Neural crest cell (in vitro differentiated cells): ENCODE data around the gene TENM3. TPM values are rescaled to one million over a fixed set of nuclear protein-coding genes. Genes with fewer than 3 reads are reported as not detected.
A peak's percentile ranks its signal among the peaks of the same experiment; 100 is the strongest.

Experiments used
- DNase-seq: peaks from one replicate; pipeline ENCODE4 v3.0.0; 2021; ENCODE audit warnings: low read depth, mixed read lengths, low spot score
- H3K27ac Mint-ChIP-seq: one replicate; pipeline ENCODE4 v1.8.0; 2021; ENCODE audit warnings: mild to moderate bottlenecking, mixed read lengths; ENCODE audit not compliant: unreplicated experiment
- H3K27me3 Mint-ChIP-seq: 2 replicates; pipeline ENCODE4 v1.8.0; 2021; ENCODE audit warnings: low read depth, mild to moderate bottlenecking, mixed read lengths
- H3K36me3 Mint-ChIP-seq: 2 replicates; pipeline ENCODE4 v1.8.0; 2021; ENCODE audit warnings: low read depth, mild to moderate bottlenecking, mixed read lengths
- H3K4me1 Mint-ChIP-seq: 2 replicates; pipeline ENCODE4 v1.8.0; 2021; ENCODE audit warnings: mixed read lengths
- H3K4me3 Mint-ChIP-seq: one replicate; pipeline ENCODE4 v1.8.0; 2021; ENCODE audit warnings: mild to moderate bottlenecking, mixed read lengths
- H3K9me3 Mint-ChIP-seq: 2 replicates; pipeline ENCODE4 v1.8.0; 2021; ENCODE audit warnings: mixed read lengths
- total RNA-seq: library from RNA; stranded (reverse); gene quantifications from 2 replicates; pipeline ENCODE4 v1.2.1, GENCODE V29; 2021
- TF ChIP-seq, protein P1 (sequence below): fragments of 200-600 bp; sonication (generic); conservative IDR thresholded peaks from 2 replicates; pipeline ENCODE4 v1.5.0; 2021; ENCODE audit warnings: antibody characterized with exemption, mild to moderate bottlenecking

Gene TENM3
- total RNA-seq, 1 donor from 2014 or later = 43.9 TPM

GRCh38 chr4:182695842-182696241, 452.6 kb downstream of the TENM3 start:
- peaks cover 5% of the 10 kb centered on the region for H3K4me1 Mint-ChIP-seq

DNA sequence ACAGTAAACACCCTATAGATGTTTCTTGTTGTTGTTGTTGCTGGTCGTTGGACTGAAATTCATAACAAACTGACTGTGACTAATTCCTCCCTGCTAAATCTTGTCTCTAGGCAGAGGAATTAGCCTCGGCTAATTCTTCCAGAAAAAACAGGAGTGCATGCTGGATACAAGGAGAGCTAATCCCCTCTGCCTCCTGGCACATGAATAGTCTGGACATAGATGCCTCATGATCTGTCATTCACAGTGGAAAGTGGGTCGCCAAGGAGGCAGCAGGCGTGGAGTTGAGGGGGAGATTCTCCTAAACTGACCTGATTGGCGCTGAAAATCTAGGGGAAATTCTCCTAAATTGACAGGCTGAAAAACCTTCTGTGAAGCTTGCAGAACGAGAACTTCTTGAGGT, 453.9 kb downstream of the TENM3 start:
- no peak for DNase-seq
- no peak overlapping the region for H3K4me3 Mint-ChIP-seq

More at GRCh38 chr4:182695842-182696241, 452.6 kb downstream of the TENM3 start:
- H3K4me3 Mint-ChIP-seq = no peak overlapping the region
- DNase-seq = no peak
- H3K36me3 Mint-ChIP-seq = peaks cover 8% of the 10 kb centered on the region
- H3K9me3 Mint-ChIP-seq = no peaks in the 10 kb centered on the region
- H3K27me3 Mint-ChIP-seq = no peaks in the 10 kb centered on the region
- no peak overlapping the region for H3K27ac Mint-ChIP-seq
- TF ChIP-seq, protein P1, sequence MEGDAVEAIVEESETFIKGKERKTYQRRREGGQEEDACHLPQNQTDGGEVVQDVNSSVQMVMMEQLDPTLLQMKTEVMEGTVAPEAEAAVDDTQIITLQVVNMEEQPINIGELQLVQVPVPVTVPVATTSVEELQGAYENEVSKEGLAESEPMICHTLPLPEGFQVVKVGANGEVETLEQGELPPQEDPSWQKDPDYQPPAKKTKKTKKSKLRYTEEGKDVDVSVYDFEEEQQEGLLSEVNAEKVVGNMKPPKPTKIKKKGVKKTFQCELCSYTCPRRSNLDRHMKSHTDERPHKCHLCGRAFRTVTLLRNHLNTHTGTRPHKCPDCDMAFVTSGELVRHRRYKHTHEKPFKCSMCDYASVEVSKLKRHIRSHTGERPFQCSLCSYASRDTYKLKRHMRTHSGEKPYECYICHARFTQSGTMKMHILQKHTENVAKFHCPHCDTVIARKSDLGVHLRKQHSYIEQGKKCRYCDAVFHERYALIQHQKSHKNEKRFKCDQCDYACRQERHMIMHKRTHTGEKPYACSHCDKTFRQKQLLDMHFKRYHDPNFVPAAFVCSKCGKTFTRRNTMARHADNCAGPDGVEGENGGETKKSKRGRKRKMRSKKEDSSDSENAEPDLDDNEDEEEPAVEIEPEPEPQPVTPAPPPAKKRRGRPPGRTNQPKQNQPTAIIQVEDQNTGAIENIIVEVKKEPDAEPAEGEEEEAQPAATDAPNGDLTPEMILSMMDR = no peak

GRCh38 chr4:182698212-182698611, 455.0 kb downstream of the TENM3 start:
- no peak for DNase-seq
- TF ChIP-seq, protein P1 = no peak
- H3K27me3 Mint-ChIP-seq = no peaks in the 10 kb centered on the region
- H3K4me3 Mint-ChIP-seq = no peak overlapping the region
- H3K4me1 Mint-ChIP-seq = peaks cover 5% of the 10 kb centered on the region
- H3K36me3 Mint-ChIP-seq = peaks cover 2% of the 10 kb centered on the region
- no peak overlapping the region for H3K27ac Mint-ChIP-seq
- no peaks in the 10 kb centered on the region for H3K9me3 Mint-ChIP-seq

More for the DNA sequence above, 453.9 kb downstream of the TENM3 start:
- Mint-ChIP-seq H3K9me3 (no peaks in the 10 kb centered on the region), H3K27me3 (no peaks in the 10 kb centered on the region), H3K27ac (peak overlapping the region; percentile 19), H3K36me3 (peaks cover 6% of the 10 kb centered on the region), H3K4me1 (peaks cover 5% of the 10 kb centered on the region)
- TF ChIP-seq, protein P1 = no peak

- H3K27me3 Mint-ChIP-seq = no peaks in the 10 kb centered on the region
- peaks cover 2% of the 10 kb centered on the region for H3K36me3 Mint-ChIP-seq
- no peak for DNase-seq
- no peaks in the 10 kb centered on the region for H3K9me3 Mint-ChIP-seq
- no peak overlapping the region for H3K4me3 Mint-ChIP-seq
- peaks cover 5% of the 10 kb centered on the region for H3K4me1 Mint-ChIP-seq
- TF ChIP-seq, protein P1 = no peak
- H3K27ac Mint-ChIP-seq = no peak overlapping the region
Observed at GRCh38 chr4:182699201-182699600, 456.0 kb downstream of the TENM3 start.

GRCh38 chr4:182699795-182700194, 456.6 kb downstream of the TENM3 start:
- DNase-seq = no peak
- H3K36me3 Mint-ChIP-seq = peaks cover 2% of the 10 kb centered on the region
- H3K27me3 Mint-ChIP-seq = no peaks in the 10 kb centered on the region
- no peak overlapping the region for H3K27ac Mint-ChIP-seq
- H3K9me3 Mint-ChIP-seq = no peaks in the 10 kb centered on the region
- TF ChIP-seq, protein P1 = no peak
- H3K4me1 Mint-ChIP-seq = no peaks in the 10 kb centered on the region
- no peak overlapping the region for H3K4me3 Mint-ChIP-seq
